GM23338 (cell line): ENCODE data around the gene TCN1. TPM values are rescaled to one million over a fixed set of nuclear protein-coding genes. Genes with fewer than 3 reads are reported as not detected.
A peak's percentile ranks its signal among the peaks of the same experiment; 100 is the strongest.

ENCODE experiments used
- ATAC-seq: fragments of 200-7000 bp; cut with Tn5 transposase; 3 replicates; pipeline ENCODE4 v1.9.1; 2020
- DNase-seq: peaks from one replicate; pipeline ENCODE4 v3.0.0-alpha.2; 2015; ENCODE audit warnings: low spot score
- H2AFZ ChIP-seq: fragments of 200-600 bp; sonication (generic); 2 replicates; pipeline ENCODE4 v1.8.0; 2016; ENCODE audit warnings: antibody characterized with exemption, mild to moderate bottlenecking, moderate library complexity
- H3F3A ChIP-seq: fragments of 200-600 bp; sonication (generic); replicated peaks from 2 replicates; pipeline ENCODE4 v1.8.0; 2017; ENCODE audit warnings: antibody characterized with exemption, mixed run types, low read depth
- H3K27ac ChIP-seq: fragments of 200-600 bp; sonication (generic); 2 replicates; pipeline ENCODE4 v1.6.1; 2016; ENCODE audit warnings: low read depth
- H3K27me3 ChIP-seq: fragments of 200-600 bp; sonication (generic); 2 replicates; pipeline ENCODE4 v1.8.0; 2016; ENCODE audit warnings: mild to moderate bottlenecking, mixed run types, moderate library complexity; ENCODE audit not compliant: insufficient read depth
- H3K36me3 ChIP-seq: fragments of 200-600 bp; sonication (generic); 2 replicates; pipeline ENCODE4 v1.8.0; 2016; ENCODE audit warnings: mild to moderate bottlenecking; ENCODE audit not compliant: insufficient read depth
- H3K4me1 ChIP-seq: fragments of 200-600 bp; sonication (generic); 2 replicates; pipeline ENCODE4 v1.8.0; 2016; ENCODE audit warnings: mild to moderate bottlenecking, moderate library complexity; ENCODE audit not compliant: insufficient read depth
- H3K4me2 ChIP-seq: fragments of 200-600 bp; sonication (generic); 2 replicates; pipeline ENCODE4 v1.7.1; 2017; ENCODE audit warnings: mixed run types
- H3K4me3 ChIP-seq: fragments of 200-600 bp; sonication (generic); 2 replicates; pipeline ENCODE4 v1.6.1; 2016; ENCODE audit warnings: mixed run types
- H3K79me2 ChIP-seq: fragments of 200-600 bp; sonication (generic); replicated peaks from 2 replicates; pipeline ENCODE4 v1.8.0; 2017; ENCODE audit warnings: mild to moderate bottlenecking; ENCODE audit not compliant: insufficient read depth
- H3K9me2 ChIP-seq: fragments of 200-600 bp; sonication (generic); 2 replicates; pipeline ENCODE4 v1.8.0; 2017; ENCODE audit not compliant: insufficient read depth
- H4K20me1 ChIP-seq: fragments of 200-600 bp; sonication (generic); replicated peaks from 2 replicates; pipeline ENCODE4 v1.8.0; 2017; ENCODE audit warnings: mild to moderate bottlenecking; ENCODE audit not compliant: insufficient read depth
- H3K27ac Mint-ChIP-seq: 2 replicates; pipeline ENCODE4 v1.8.0; 2020; ENCODE audit warnings: inconsistent platforms, mild to moderate bottlenecking, moderate library complexity, mixed read lengths
- H3K27me3 Mint-ChIP-seq: 3 replicates; pipeline ENCODE4 v1.8.0; 2022; ENCODE audit warnings: low read depth, mild to moderate bottlenecking, moderate library complexity, mixed read lengths, inconsistent platforms; ENCODE audit not compliant: insufficient read depth, poor library complexity
- H3K36me3 Mint-ChIP-seq: 3 replicates; pipeline ENCODE4 v1.8.0; 2021; ENCODE audit warnings: low read depth, mild to moderate bottlenecking, inconsistent platforms, moderate library complexity, mixed read lengths
- H3K4me1 Mint-ChIP-seq: 3 replicates; pipeline ENCODE4 v1.8.0; 2020; ENCODE audit warnings: mild to moderate bottlenecking, inconsistent platforms, mixed read lengths
- H3K4me3 Mint-ChIP-seq: 3 replicates; pipeline ENCODE4 v1.8.0; 2021; ENCODE audit warnings: moderate library complexity, mild to moderate bottlenecking, inconsistent platforms, mixed read lengths
- H3K9me3 Mint-ChIP-seq: 3 replicates; pipeline ENCODE4 v1.8.0; 2020; ENCODE audit warnings: moderate library complexity, mild to moderate bottlenecking, inconsistent platforms, mixed read lengths
- CREB1 ChIP-seq: fragments of 250-450 bp; sonication (Bioruptor Pico); IDR thresholded peaks from 2 replicates; pipeline ENCODE4 v1.5.0; 2020; ENCODE audit warnings: low read depth, mild to moderate bottlenecking, moderate library complexity
- ETS1 ChIP-seq: IDR thresholded peaks from 2 replicates; pipeline ENCODE4 v1.6.1; 2016; ENCODE audit warnings: antibody characterized with exemption
- EZH2 ChIP-seq: fragments of 200-600 bp; sonication (generic); IDR thresholded peaks from one replicate; pipeline ENCODE4 v1.8.0; 2017; ENCODE audit warnings: antibody characterized with exemption, mild to moderate bottlenecking, low read depth; ENCODE audit not compliant: unreplicated experiment
- EZH2phosphoT487 ChIP-seq: fragments of 200-600 bp; sonication (generic); IDR thresholded peaks from one replicate; pipeline ENCODE4 v1.8.1; 2018; ENCODE audit warnings: antibody characterized with exemption; ENCODE audit not compliant: unreplicated experiment
- JUNB ChIP-seq: IDR thresholded peaks from one replicate; pipeline ENCODE4 v1.6.1; 2016; ENCODE audit warnings: antibody characterized with exemption; ENCODE audit not compliant: unreplicated experiment
- NANOG ChIP-seq: IDR thresholded peaks from 2 replicates; pipeline ENCODE4 v1.6.1; 2016; ENCODE audit warnings: antibody characterized with exemption, borderline replicate concordance
- STAT1 ChIP-seq: IDR thresholded peaks from one replicate; pipeline ENCODE4 v1.6.1; 2016; ENCODE audit warnings: antibody characterized with exemption; ENCODE audit not compliant: unreplicated experiment
- ZNF114 ChIP-seq: fragments of 250-450 bp; sonication (Bioruptor Pico); IDR thresholded peaks from 2 replicates; pipeline ENCODE4 v1.5.0; 2020; ENCODE audit warnings: mild to moderate bottlenecking, moderate library complexity
- ZNF331 ChIP-seq: fragments of 250-450 bp; sonication (Bioruptor Pico); IDR thresholded peaks from 2 replicates; pipeline ENCODE4 v1.5.0; 2020; ENCODE audit warnings: low read depth, mild to moderate bottlenecking, moderate library complexity
- ZNF462 ChIP-seq: fragments of 250-450 bp; sonication (Bioruptor Pico); IDR thresholded peaks from 2 replicates; pipeline ENCODE4 v1.5.0; 2020; ENCODE audit warnings: mild to moderate bottlenecking, moderate library complexity
- polyA plus RNA-seq: library from polyadenylated mRNA; unstranded; fragments of >200 nt; fragmentation: Nextera tagmentation; extraction: Ambion mirVana; gene quantifications from 2 replicates; pipeline ENCODE4 v1.2.1, GENCODE V29; 2016
- total RNA-seq: library from RNA; depleted of rRNA; stranded (reverse); fragments of >200 nt; shearing (Covaris generic); gene quantifications from 2 replicates; pipeline ENCODE4 v1.2.3, GENCODE V29; 2014

Gene TCN1
- total and polyA plus RNA-seq, 2 experiments from 2014 or later: not detected

GRCh38 chr11:59845399-59845798 is 20.9 kb downstream of the TCN1 start, which contains the start of gene CBLIF:
Gene CBLIF, minus strand, starts transcription at chr11:59845499. Its CDS starts 46 bp downstream, at chr11:59845453.
- Histone ChIP-seq H2AFZ (peak within 1 kb of the TSS; percentile 13; the same call in 1 of the 2 replicates), H3K36me3 (no peaks in the 10 kb centered on the region), H3K4me2 (peak within 1 kb of the TSS; percentile 60; the same call in 1 of the 2 replicates), H4K20me1 (no peaks in the 10 kb centered on the region), H3K4me1 (peaks cover 15% of the 10 kb centered on the region), H3K79me2 (no peaks in the 10 kb centered on the region), H3K9me2 (no peaks in the 10 kb centered on the region), H3F3A (no peaks in the 10 kb centered on the region), H3K27ac (no peak within 1 kb of the TSS), H3K27me3 (no peaks in the 10 kb centered on the region), H3K4me3 (no peak within 1 kb of the TSS)
- TF ChIP-seq EZH2 (no peak), JUNB (no peak), ZNF331 (no peak), EZH2phosphoT487 (no peak), CREB1 (CRISPR knock-in tag) (no peak)
- DNase-seq: no peak
- Mint-ChIP-seq H3K36me3 (no peaks in the 10 kb centered on the region), H3K27me3 (peaks cover 2% of the 10 kb centered on the region), H3K4me3 (no peak within 1 kb of the TSS), H3K4me1 (peaks cover 6% of the 10 kb centered on the region), H3K27ac (peak within 1 kb of the TSS; percentile 39; the same call in 1 of the 2 replicates), H3K9me3 (no peaks in the 10 kb centered on the region)
- ATAC-seq: no peak

DNA sequence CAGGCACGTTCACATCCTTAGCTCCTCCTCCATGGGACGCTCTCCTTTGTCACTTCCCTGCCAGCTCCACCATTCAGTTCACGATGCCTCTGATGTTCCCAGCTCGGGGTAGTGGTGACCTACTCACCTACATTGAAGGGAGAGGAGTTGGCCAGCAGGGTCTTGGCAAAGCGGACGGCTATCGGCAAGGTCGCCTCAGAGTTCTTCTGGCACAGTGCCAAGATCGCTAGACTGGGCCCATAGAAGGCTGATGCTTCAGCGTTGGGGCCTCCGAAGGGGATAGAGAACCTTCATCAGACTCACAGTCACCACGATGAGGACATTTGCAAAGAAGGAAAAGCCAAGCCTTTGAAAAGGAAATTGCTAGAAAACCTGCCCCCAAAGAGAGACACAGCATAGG is 24.0 kb downstream of the TCN1 start:
- peaks cover 2% of the 10 kb centered on the region for H3K27me3 Mint-ChIP-seq
- no peaks in the 10 kb centered on the region for H3K27me3 ChIP-seq
- H3K27ac ChIP-seq: no peak overlapping the region
- no peak overlapping the region for H2AFZ ChIP-seq
- H3F3A ChIP-seq: no peaks in the 10 kb centered on the region
- H3K4me2 ChIP-seq: no peak overlapping the region
- no peaks in the 10 kb centered on the region for H3K79me2 ChIP-seq
- peaks cover 6% of the 10 kb centered on the region for H3K4me1 Mint-ChIP-seq
- peaks cover 15% of the 10 kb centered on the region for H3K4me1 ChIP-seq
- H3K9me3 Mint-ChIP-seq: no peaks in the 10 kb centered on the region
- TF ChIP-seq ZNF114 (CRISPR knock-in tag): no peak
- TF ChIP-seq ZNF462 (CRISPR knock-in tag): no peak
- TF ChIP-seq EZH2phosphoT487: no peak
- no peak for TF ChIP-seq STAT1
- no peak for TF ChIP-seq CREB1 (CRISPR knock-in tag)
- TF ChIP-seq NANOG: no peak
- no peak for TF ChIP-seq ETS1
- no peaks in the 10 kb centered on the region for H3K36me3 Mint-ChIP-seq
- H3K4me3 ChIP-seq: no peak overlapping the region
- no peaks in the 10 kb centered on the region for H4K20me1 ChIP-seq
- no peak overlapping the region for H3K27ac Mint-ChIP-seq
- ATAC-seq (no peak), DNase-seq (no peak)
- no peak overlapping the region for H3K4me3 Mint-ChIP-seq
- H3K9me2 ChIP-seq: 0 out of 2 replicates have a peak, but pooled peaks cover 2% of the 10 kb centered on the region
- H3K36me3 ChIP-seq: no peaks in the 10 kb centered on the region
